GM20000 (cell line): ENCODE measurements around the gene CLMP.
"Not testable (repeated sequence)": the region's sequence is repeated elsewhere in the genome, so short reads cannot be mapped to it uniquely, and the experiment has no call there.

ENCODE experiments used
- DNase-seq: peaks from one replicate; pipeline ENCODE4 v3.0.0; 2012; ENCODE audit warnings: low spot score
- CTCF ChIP-seq: IDR thresholded peaks from 2 replicates; pipeline ENCODE4 v1.5.1; 2012; ENCODE audit warnings: mild to moderate bottlenecking, control low read depth; ENCODE audit errors: extremely low read depth, missing control alignments

Gene CLMP

GRCh38 chr11:123132881-123133280, 62.2 kb downstream of the CLMP start:
- DNase-seq = no peak

GRCh38 chr11:123132034-123132766, 62.8 kb downstream of the CLMP start:
- not testable (repeated sequence) for DNase-seq

More at GRCh38 chr11:123132881-123133280, 62.2 kb downstream of the CLMP start:
- no peak for TF ChIP-seq CTCF

- no peak for DNase-seq
- no peak for TF ChIP-seq CTCF
Observed at GRCh38 chr11:123129920-123130319, 65.1 kb downstream of the CLMP start.

GRCh38 chr11:123125169-123125568, 69.9 kb downstream of the CLMP start:
- DNase-seq = no peak
- TF ChIP-seq CTCF = no peak

- TF ChIP-seq CTCF = no peak
Observed at GRCh38 chr11:123122852-123123251, 72.2 kb downstream of the CLMP start.

GRCh38 chr11:123122341-123122740, 72.7 kb downstream of the CLMP start:
- no peak for TF ChIP-seq CTCF
- DNase-seq = no peak

More at GRCh38 chr11:123122852-123123251, 72.2 kb downstream of the CLMP start:
- DNase-seq = no peak

GRCh38 chr11:123116486-123116885, 78.6 kb downstream of the CLMP start:
- no peak for DNase-seq
- TF ChIP-seq CTCF = no peak

- peak; percentile 38 for TF ChIP-seq CTCF
- DNase-seq = peak; percentile 66
Observed at GRCh38 chr11:123111465-123111864, 83.6 kb downstream of the CLMP start.
